H9 (cell line): ENCODE results near the gene CAMK2B. TPM values are rescaled to one million over a fixed set of nuclear protein-coding genes. Genes with fewer than 3 reads are reported as not detected.

Experiments used
- DNase-seq: peaks from one replicate; pipeline ENCODE4 v3.0.0-alpha.2; 2017
- H2AFZ ChIP-seq: one replicate; pipeline ENCODE4 v1.6.1; 2013; ENCODE audit warnings: mild to moderate bottlenecking, low read length, control low read depth, moderate library complexity
- H2AK5ac ChIP-seq: 2 replicates; pipeline ENCODE4 v1.6.1; 2013; ENCODE audit warnings: low read length, control low read depth, mixed read lengths; ENCODE audit not compliant: insufficient read length
- H2BK120ac ChIP-seq: one replicate; pipeline ENCODE4 v1.6.1; 2013; ENCODE audit warnings: low read depth, mild to moderate bottlenecking, low read length, control low read depth, inconsistent platforms; ENCODE audit not compliant: poor library complexity, severe bottlenecking
- H2BK12ac ChIP-seq: 2 replicates; pipeline ENCODE4 v1.6.1; 2013; ENCODE audit warnings: low read length, control low read depth, mixed read lengths, low read depth; ENCODE audit not compliant: insufficient read length
- H2BK15ac ChIP-seq: 2 replicates; pipeline ENCODE4 v1.6.1; 2013; ENCODE audit warnings: low read depth, low read length, control low read depth
- H2BK20ac ChIP-seq: one replicate; pipeline ENCODE4 v1.6.1; 2013; ENCODE audit warnings: low read depth, mild to moderate bottlenecking, low read length, control low read depth, inconsistent platforms; ENCODE audit not compliant: poor library complexity, severe bottlenecking
- H2BK5ac ChIP-seq: 2 replicates; pipeline ENCODE4 v1.6.1; 2013; ENCODE audit warnings: low read length, control low read depth, mixed read lengths; ENCODE audit not compliant: insufficient read length
- H3K14ac ChIP-seq: 2 replicates; pipeline ENCODE4 v1.6.1; 2013; ENCODE audit warnings: low read length, control low read depth; ENCODE audit not compliant: insufficient read depth
- H3K18ac ChIP-seq: 2 replicates; pipeline ENCODE4 v1.6.1; 2013; ENCODE audit warnings: low read depth, mild to moderate bottlenecking, mixed read lengths, low read length, control low read depth; ENCODE audit not compliant: insufficient read length
- H3K23ac ChIP-seq: 2 replicates; pipeline ENCODE4 v1.6.1; 2013; ENCODE audit warnings: low read length, control low read depth, mixed read lengths, low read depth; ENCODE audit not compliant: insufficient read length
- H3K23me2 ChIP-seq: 2 replicates; pipeline ENCODE4 v1.6.1; 2013; ENCODE audit warnings: low read depth, mild to moderate bottlenecking, mixed read lengths, low read length, control low read depth; ENCODE audit not compliant: insufficient read length, poor library complexity, severe bottlenecking
- H3K27ac ChIP-seq: 2 replicates; pipeline ENCODE4 v1.5.1; 2013; ENCODE audit warnings: low read length, control low read depth, mixed read lengths, low read depth; ENCODE audit not compliant: insufficient read length
- H3K27me3 ChIP-seq: 2 replicates; pipeline ENCODE4 v1.6.1; 2013; ENCODE audit warnings: low read length, control low read depth, inconsistent platforms; ENCODE audit not compliant: insufficient read depth
- H3K4ac ChIP-seq: 2 replicates; pipeline ENCODE4 v1.6.1; 2013; ENCODE audit warnings: low read depth, mild to moderate bottlenecking, control low read depth, inconsistent platforms, low read length, moderate library complexity
- H3K4me1 ChIP-seq: 2 replicates; pipeline ENCODE4 v1.6.1; 2013; ENCODE audit warnings: low read length, control low read depth, inconsistent platforms; ENCODE audit not compliant: insufficient read depth
- H3K4me2 ChIP-seq: 2 replicates; pipeline ENCODE4 v1.6.1; 2013; ENCODE audit warnings: low read length, control low read depth, mixed read lengths; ENCODE audit not compliant: insufficient read length, insufficient read depth
- H3K56ac ChIP-seq: 2 replicates; pipeline ENCODE4 v1.6.1; 2013; ENCODE audit warnings: low read depth, mild to moderate bottlenecking, mixed read lengths, low read length, control low read depth; ENCODE audit not compliant: insufficient read length
- H3K79me1 ChIP-seq: 2 replicates; pipeline ENCODE4 v1.6.1; 2013; ENCODE audit warnings: low read depth, mild to moderate bottlenecking, moderate library complexity, low read length, control low read depth, inconsistent platforms; ENCODE audit not compliant: insufficient read depth, poor library complexity, severe bottlenecking
- H3K79me2 ChIP-seq: 2 replicates; pipeline ENCODE4 v1.6.1; 2013; ENCODE audit warnings: low read length, control low read depth, inconsistent platforms; ENCODE audit not compliant: insufficient read depth
- H3K9ac ChIP-seq: 2 replicates; pipeline ENCODE4 v1.6.1; 2013; ENCODE audit warnings: low read length, control low read depth, mixed read lengths; ENCODE audit not compliant: insufficient read length; ENCODE audit errors: extremely low read depth
- H3K9me3 ChIP-seq: one replicate; pipeline ENCODE4 v1.6.1; 2013; ENCODE audit warnings: low read depth, low read length, inconsistent platforms; ENCODE audit not compliant: control insufficient read depth
- H3T11ph ChIP-seq: one replicate; pipeline ENCODE4 v1.6.1; 2013; ENCODE audit warnings: mild to moderate bottlenecking, low read length, control low read depth, inconsistent platforms
- H4K20me1 ChIP-seq: one replicate; pipeline ENCODE4 v1.6.1; 2013; ENCODE audit not compliant: control insufficient read depth, insufficient read length, insufficient read depth
- H4K5ac ChIP-seq: 2 replicates; pipeline ENCODE4 v1.6.1; 2013; ENCODE audit warnings: low read depth, mild to moderate bottlenecking, mixed read lengths, low read length, control low read depth; ENCODE audit not compliant: insufficient read length
- H4K8ac ChIP-seq: replicated peaks from 2 replicates; pipeline ENCODE4 v1.6.1; 2013; ENCODE audit warnings: low read length, control low read depth, mixed read lengths, low read depth; ENCODE audit not compliant: insufficient read length
- H4K91ac ChIP-seq: 2 replicates; pipeline ENCODE4 v1.6.1; 2013; ENCODE audit warnings: low read depth, mild to moderate bottlenecking, moderate library complexity, mixed read lengths, low read length, control low read depth; ENCODE audit not compliant: insufficient read length
- H3K27ac Mint-ChIP-seq, 3 experiments: 2 replicates in 2 of 3; 3 replicates in 1 of 3; pipeline ENCODE4 v1.8.0; 2020 to 2021; ENCODE audit warnings: mixed read lengths in 3 of 3, mild to moderate bottlenecking in 1 of 3, moderate library complexity in 1 of 3
- H3K27me3 Mint-ChIP-seq: 2 replicates; pipeline ENCODE4 v1.8.0; 2021; ENCODE audit warnings: low read depth, mild to moderate bottlenecking, moderate library complexity, mixed read lengths
- H3K36me3 Mint-ChIP-seq, 3 experiments: 2 replicates in 2 of 3; 3 replicates in 1 of 3; pipeline ENCODE4 v1.8.0; 2020 to 2021; ENCODE audit warnings: low read depth in 3 of 3, mixed read lengths in 3 of 3; ENCODE audit not compliant: insufficient read depth in 1 of 3
- H3K4me1 Mint-ChIP-seq, 2 experiments: 2 replicates each; pipeline ENCODE4 v1.8.0; 2020; ENCODE audit warnings: mixed read lengths in 2 of 2
- H3K4me3 Mint-ChIP-seq, 2 experiments: 2 replicates in 1 of 2; 3 replicates in 1 of 2; pipeline ENCODE4 v1.8.0; 2020 to 2021; ENCODE audit warnings: mild to moderate bottlenecking in 2 of 2, mixed read lengths in 2 of 2, moderate library complexity in 1 of 2
- H3K9me3 Mint-ChIP-seq, 2 experiments: 2 replicates in 1 of 2; 3 replicates in 1 of 2; pipeline ENCODE4 v1.8.0; 2020; ENCODE audit warnings: mild to moderate bottlenecking in 2 of 2, mixed read lengths in 2 of 2, moderate library complexity in 1 of 2
- CTCF ChIP-seq: fragments of 200-600 bp; sonication (generic); conservative IDR thresholded peaks from 3 replicates; pipeline ENCODE4 v1.8.0; 2021; ENCODE audit warnings: antibody characterized with exemption, mild to moderate bottlenecking
- WGBS: extraction: QIAGEN DNeasy Blood & Tissue Kit; methylation state at CpG from one replicate; pipeline ENCODE4 v1.1.7; 2013; ENCODE audit warnings: missing lambda C conversion rate, low lambda C conversion rate, mixed read lengths; ENCODE audit not compliant: insufficient read length; ENCODE audit errors: extremely low coverage; 5-methylcytosine and 5-hydroxymethylcytosine counted together
- total RNA-seq: library from RNA; stranded (reverse); gene quantifications from 2 replicates; pipeline ENCODE4 v1.2.1, GENCODE V29; 2021

CAMK2B gene
- total RNA-seq, 1 experiment from 2014 or later: 0.17 TPM

GRCh38 chr7:44277391-44277790, 48.0 kb downstream of the CAMK2B start:
- H3K4me3 Mint-ChIP-seq: no peak overlapping the region
- no peak overlapping the region for H2AK5ac ChIP-seq
- no peaks in the 10 kb centered on the region for H3K79me1 ChIP-seq
- no peak overlapping the region for H2BK15ac ChIP-seq
- H3K9me3 ChIP-seq: no peaks in the 10 kb centered on the region
- H3K27ac ChIP-seq: no peak overlapping the region
- H2BK20ac ChIP-seq: no peak overlapping the region
- no peaks in the 10 kb centered on the region for H3K23me2 ChIP-seq
- H4K5ac ChIP-seq: no peak overlapping the region
- DNase-seq: no peak
- no peaks in the 10 kb centered on the region for H4K20me1 ChIP-seq
- TF ChIP-seq CTCF: no peak
- no peak overlapping the region for H2AFZ ChIP-seq
- no peak overlapping the region for H3K23ac ChIP-seq
- H3K27me3 ChIP-seq: no peaks in the 10 kb centered on the region; the same call in 1 of the 2 replicates
- peaks cover 3 to 6% of the 10 kb centered on the region in 2 experiments; a peak in 3 of 4 replicates for H3K4me1 Mint-ChIP-seq
- H3K27me3 Mint-ChIP-seq: peaks cover 66% of the 10 kb centered on the region
- no peak overlapping the region for H2BK12ac ChIP-seq
- H4K8ac ChIP-seq: no peak overlapping the region
- no peak overlapping the region for H3K4me2 ChIP-seq
- H2BK5ac ChIP-seq: no peak overlapping the region
- no peak overlapping the region for H3K4ac ChIP-seq
- H3T11ph ChIP-seq: no peak overlapping the region
- H4K91ac ChIP-seq: no peak overlapping the region
- no peaks in the 10 kb centered on the region for H3K4me1 ChIP-seq
- H3K56ac ChIP-seq: no peak overlapping the region
- H3K36me3 Mint-ChIP-seq: no peaks in the 10 kb centered on the region
- no peak overlapping the region for H3K14ac ChIP-seq
- H3K79me2 ChIP-seq: no peaks in the 10 kb centered on the region
- H3K9ac ChIP-seq: no peak overlapping the region
- H2BK120ac ChIP-seq: no peak overlapping the region
- no peak overlapping the region for H3K27ac Mint-ChIP-seq
- no peak overlapping the region for H3K18ac ChIP-seq
- WGBS: no CpG with 5 or more reads among the region's 11 CpGs
- no peaks in the 10 kb centered on the region for H3K9me3 Mint-ChIP-seq
